IMR-90 (cell line): ENCODE measurements around the gene HDHD3.
"Not testable (repeated sequence)": the region's sequence is repeated elsewhere in the genome, so short reads cannot be mapped to it uniquely, and the experiment has no call there.

Experiments
- MAFK ChIP-seq: IDR thresholded peaks from 2 replicates; pipeline ENCODE4 v1.6.1; 2012; ENCODE audit warnings: low read depth, low read length, improper control_type of control experiment
- POLR2A ChIP-seq: IDR thresholded peaks from 2 replicates; pipeline ENCODE4 v1.6.1; 2012; ENCODE audit warnings: mild to moderate bottlenecking, low read depth, low read length
- RAD21 ChIP-seq: IDR thresholded peaks from 2 replicates; pipeline ENCODE4 v1.6.1; 2012; ENCODE audit warnings: low read length, improper control_type of control experiment
- TF ChIP-seq, protein P1 (sequence below): conservative IDR thresholded peaks from 2 replicates; pipeline ENCODE4 v1.5.1; 2012; ENCODE audit warnings: mild to moderate bottlenecking, low read depth, low read length, improper control_type of control experiment

- TF ChIP-seq, protein P1, sequence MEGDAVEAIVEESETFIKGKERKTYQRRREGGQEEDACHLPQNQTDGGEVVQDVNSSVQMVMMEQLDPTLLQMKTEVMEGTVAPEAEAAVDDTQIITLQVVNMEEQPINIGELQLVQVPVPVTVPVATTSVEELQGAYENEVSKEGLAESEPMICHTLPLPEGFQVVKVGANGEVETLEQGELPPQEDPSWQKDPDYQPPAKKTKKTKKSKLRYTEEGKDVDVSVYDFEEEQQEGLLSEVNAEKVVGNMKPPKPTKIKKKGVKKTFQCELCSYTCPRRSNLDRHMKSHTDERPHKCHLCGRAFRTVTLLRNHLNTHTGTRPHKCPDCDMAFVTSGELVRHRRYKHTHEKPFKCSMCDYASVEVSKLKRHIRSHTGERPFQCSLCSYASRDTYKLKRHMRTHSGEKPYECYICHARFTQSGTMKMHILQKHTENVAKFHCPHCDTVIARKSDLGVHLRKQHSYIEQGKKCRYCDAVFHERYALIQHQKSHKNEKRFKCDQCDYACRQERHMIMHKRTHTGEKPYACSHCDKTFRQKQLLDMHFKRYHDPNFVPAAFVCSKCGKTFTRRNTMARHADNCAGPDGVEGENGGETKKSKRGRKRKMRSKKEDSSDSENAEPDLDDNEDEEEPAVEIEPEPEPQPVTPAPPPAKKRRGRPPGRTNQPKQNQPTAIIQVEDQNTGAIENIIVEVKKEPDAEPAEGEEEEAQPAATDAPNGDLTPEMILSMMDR = not testable (repeated sequence)
- TF ChIP-seq RAD21, POLR2A, MAFK: not testable (repeated sequence)
Observed at GRCh38 chr9:113406353-113406752, 29.6 kb upstream of the HDHD3 start.
